Right renal pelvis (tissue), 4 donors: ENCODE measurements around the gene FGF22. TPM values are rescaled to one million over a fixed set of nuclear protein-coding genes. Genes with fewer than 3 reads are reported as not detected.

Experiments
- DNase-seq, 4 donors: peaks; one replicate each; pipeline ENCODE4 v3.0.0-alpha.2; 2013; ENCODE audit warnings: low read depth in 4 of 4, low spot score in 3 of 4, missing footprints in 1 of 4
- polyA plus RNA-seq, 4 donors: library from polyadenylated mRNA; unstranded; fragments of 120-200 nt; gene quantifications; one replicate each; pipeline ENCODE4 v1.2.1, GENCODE V29; 2013; ENCODE audit not compliant: insufficient read length in 4 of 4

Gene FGF22
- polyA plus RNA-seq, 4 donors, result 0.23 to 0.73 (median 0.48) TPM

GRCh38 chr19:676339-677105, 36.8 kb downstream of the FGF22 start, which contains the start of gene FSTL3:
TSS of gene FSTL3 (plus strand) at chr19:676392. CDS start at chr19:676424, 32 bp downstream.
- no peak for DNase-seq

DNA sequence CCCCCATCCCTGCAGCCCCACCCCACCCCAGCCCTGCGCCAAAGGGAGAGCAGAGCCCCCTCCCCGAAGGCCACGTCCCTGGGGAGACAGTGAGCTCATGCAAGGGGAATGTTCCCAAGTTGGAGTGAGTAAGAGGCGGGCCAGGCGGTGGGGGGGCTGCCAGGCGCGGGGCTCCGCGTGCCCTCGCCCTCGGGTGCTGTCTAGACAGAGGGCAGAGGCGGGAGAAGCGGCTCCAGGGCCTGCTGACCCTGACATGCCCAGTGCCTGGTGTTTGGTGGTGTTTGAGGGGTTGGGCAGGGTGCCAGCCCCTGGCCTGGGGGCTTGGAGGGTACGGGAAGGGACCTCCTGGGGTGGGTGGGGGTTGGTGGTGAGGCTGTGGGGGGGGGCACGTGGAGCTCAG, 37.5 kb downstream of the FGF22 start:
- DNase-seq, result no peak

- DNase-seq, result no peak
These were observed 38.1 kb downstream of the FGF22 start for GRCh38 chr19:677601-678436.

- no peak for DNase-seq
These were observed 39.2 kb downstream of the FGF22 start for GRCh38 chr19:678791-679388.

DNA sequence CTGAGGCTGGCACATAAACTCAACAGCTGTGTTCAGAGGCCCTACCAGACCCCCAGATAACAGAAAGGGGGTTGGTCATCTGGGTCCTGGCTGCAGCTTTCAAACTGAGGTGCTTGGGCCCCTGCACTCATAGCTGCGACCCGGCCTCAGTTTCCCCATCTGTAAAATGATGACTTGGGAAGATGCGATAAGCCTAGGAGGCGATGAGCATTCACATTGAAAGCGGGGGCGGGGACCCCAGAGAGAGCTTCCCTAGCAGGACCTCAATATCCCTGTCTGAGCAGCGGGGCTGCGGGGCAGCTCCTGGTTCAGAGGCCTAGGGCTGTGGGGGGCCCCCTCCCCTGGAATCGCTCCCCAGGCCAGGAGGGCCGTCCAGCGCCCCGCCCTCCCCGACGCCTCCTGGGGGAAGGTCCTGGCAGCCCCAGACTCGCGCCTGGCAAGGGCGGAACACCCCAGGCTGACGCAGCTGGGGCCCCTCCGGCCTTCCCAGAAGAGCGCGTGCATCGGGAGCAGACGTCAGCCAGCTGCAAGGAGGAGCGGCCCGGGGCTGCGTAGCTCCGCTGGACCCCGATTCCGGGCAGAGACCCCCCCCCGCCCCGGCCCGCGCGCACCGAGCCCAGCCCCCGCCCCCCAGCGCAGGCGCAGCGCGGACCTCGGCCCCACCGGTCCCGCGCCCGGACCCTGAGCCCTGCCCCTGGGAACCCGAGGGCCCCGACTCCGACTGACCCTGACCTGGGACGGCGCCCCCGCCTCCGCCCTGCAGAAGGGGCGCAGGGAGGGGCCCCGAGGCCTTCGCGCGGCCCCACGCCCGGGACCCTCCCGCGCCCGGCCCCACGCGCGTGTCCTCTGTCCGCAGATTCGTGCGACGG, 40.0 kb downstream of the FGF22 start:
- no peak for DNase-seq

DNA sequence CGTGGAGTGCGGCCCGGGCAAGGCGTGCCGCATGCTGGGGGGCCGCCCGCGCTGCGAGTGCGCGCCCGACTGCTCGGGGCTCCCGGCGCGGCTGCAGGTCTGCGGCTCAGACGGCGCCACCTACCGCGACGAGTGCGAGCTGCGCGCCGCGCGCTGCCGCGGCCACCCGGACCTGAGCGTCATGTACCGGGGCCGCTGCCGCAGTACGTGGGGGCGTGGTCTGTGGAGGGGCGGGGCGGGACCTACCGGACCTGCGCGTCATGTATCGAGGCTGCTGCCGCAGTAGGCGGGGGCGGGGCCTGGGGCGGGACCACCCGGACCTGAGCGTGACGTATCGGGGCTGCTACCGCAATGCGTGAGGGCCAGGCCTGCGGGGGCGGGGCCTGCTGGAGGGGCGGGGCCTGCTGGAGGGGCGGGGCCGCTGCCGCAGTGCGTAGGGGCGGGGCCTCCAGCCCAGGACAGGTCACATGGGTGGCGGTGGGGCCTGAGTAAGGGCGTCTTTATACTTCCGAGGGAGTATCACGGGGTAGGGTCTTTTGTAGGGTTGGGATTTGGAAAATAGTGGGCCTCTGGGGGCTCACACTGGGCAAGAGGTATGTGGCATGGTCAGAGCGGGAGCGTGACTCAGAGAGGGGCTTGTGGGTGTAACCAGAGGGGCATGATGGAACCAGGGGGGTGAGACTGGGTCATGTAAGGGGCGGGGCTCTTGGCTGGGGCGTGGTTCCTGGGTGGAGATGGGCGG, 40.8 kb downstream of the FGF22 start:
- DNase-seq, result peak; percentile 91 to 94 (median 94)

- DNase-seq, result no peak
These were observed 41.6 kb downstream of the FGF22 start for GRCh38 chr19:681029-682019.

DNA sequence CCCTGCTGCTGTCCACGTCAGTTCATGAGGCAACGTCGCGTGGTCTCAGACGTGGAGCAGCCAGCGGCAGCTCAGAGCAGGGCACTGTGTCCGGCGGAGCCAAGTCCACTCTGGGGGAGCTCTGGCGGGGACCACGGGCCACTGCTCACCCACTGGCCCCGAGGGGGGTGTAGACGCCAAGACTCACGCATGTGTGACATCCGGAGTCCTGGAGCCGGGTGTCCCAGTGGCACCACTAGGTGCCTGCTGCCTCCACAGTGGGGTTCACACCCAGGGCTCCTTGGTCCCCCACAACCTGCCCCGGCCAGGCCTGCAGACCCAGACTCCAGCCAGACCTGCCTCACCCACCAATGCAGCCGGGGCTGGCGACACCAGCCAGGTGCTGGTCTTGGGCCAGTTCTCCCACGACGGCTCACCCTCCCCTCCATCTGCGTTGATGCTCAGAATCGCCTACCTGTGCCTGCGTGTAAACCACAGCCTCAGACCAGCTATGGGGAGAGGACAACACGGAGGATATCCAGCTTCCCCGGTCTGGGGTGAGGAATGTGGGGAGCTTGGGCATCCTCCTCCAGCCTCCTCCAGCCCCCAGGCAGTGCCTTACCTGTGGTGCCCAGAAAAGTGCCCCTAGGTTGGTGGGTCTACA, 43.1 kb downstream of the FGF22 start:
- DNase-seq, result no peak

- DNase-seq, result no peak
These were observed 45.8 kb downstream of the FGF22 start for GRCh38 chr19:685454-685931.

DNA sequence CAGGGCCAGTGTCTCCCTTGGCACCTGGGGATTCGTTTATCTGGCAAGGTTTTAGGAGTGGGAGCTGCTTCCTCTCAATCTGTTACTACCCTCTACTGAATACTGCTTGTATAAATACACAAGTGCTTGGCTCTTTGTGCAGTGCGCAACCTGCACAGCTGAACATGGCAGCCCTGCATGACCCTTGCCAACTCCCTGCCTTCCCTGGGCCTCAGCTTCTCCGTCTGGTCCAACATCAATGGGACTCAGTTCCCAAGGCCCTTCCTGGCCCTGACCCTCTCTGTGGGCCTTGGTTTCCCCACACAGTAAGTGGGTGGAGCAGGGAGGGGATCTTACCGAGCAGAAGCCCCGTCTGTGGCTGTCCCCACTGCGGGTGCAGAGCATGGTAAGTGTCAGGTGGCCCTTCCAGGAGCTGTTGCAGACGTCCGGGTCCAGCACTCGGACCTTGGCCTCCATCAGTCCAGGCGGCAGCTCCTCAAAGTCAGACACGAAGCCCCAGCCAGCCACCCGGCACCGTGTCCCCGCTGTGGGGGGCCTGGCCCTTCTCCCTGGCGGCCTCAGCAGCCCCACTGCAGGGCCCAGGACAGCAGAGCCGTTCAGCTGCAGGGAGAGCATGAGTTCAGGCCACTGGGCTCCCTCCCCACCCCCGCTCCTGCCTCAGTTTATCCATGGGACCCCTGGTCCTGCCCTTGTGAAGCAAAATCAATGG, 47.1 kb downstream of the FGF22 start:
- DNase-seq, result no peak

- no peak for DNase-seq
These were observed 48.0 kb downstream of the FGF22 start for GRCh38 chr19:687569-688166.

- no peak for DNase-seq
These were observed 48.5 kb downstream of the FGF22 start for GRCh38 chr19:688214-688613.

DNA sequence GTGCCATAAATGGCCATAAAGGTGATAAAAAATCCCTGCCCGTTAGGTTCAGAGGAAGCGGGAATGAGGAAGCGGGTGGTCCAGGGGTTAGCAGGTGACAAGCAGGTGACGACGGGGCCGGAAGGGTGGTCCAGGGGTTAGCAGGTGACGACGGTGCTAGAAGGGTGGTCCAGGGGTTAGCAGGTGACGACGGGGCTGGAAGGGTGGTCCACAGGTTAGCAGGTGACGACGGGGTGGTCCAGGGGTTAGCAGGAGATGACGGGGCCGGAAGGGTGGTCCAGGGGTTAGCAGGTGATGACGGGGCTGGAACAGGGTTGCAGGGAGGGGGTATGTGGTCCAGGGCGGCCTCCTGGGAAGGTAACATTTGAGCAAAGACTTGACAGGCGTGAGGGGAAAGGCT, 49.3 kb downstream of the FGF22 start:
- no peak for DNase-seq

GRCh38 chr19:690203-690602, 50.5 kb downstream of the FGF22 start:
- DNase-seq, result no peak
